Right lobe of liver (tissue), 6 donors: ENCODE data around the gene KLHL24. TPM values are rescaled to one million over a fixed set of nuclear protein-coding genes. Genes with fewer than 3 reads are reported as not detected.

Source experiments
- ATAC-seq, 4 donors: fragments of 200-7000 bp; cut with Tn5 transposase; one replicate each; pipeline ENCODE4 v1.9.1; 2020; ENCODE audit warnings: mild to moderate bottlenecking in 4 of 4, moderate library complexity in 4 of 4
- DNase-seq, 3 donors: peaks; one replicate each; pipeline ENCODE4 v3.0.0-alpha.2; 2020
- H3K27ac ChIP-seq, 3 donors: fragments of 200-600 bp; one replicate each; pipeline ENCODE4 v1.8.0; 2022
- H3K27me3 ChIP-seq, 2 donors: fragments of 200-600 bp; one replicate each; pipeline ENCODE4 v1.8.0; 2022
- H3K36me3 ChIP-seq, 4 donors: fragments of 200-600 bp; sonication (generic) in 1 of 4; one replicate each; pipeline versions ENCODE4 v1.5.1 to v1.8.0; 2017 to 2022; ENCODE audit warnings: control low read depth in 1 of 4
- H3K4me1 ChIP-seq, 4 donors: fragments of 200-600 bp; sonication (generic) in 1 of 4; one replicate each; pipeline versions ENCODE4 v1.5.1 to v1.8.0; 2017 to 2022; ENCODE audit warnings: control low read depth in 1 of 4
- H3K4me3 ChIP-seq, 3 donors: fragments of 200-600 bp; one replicate each; pipeline ENCODE4 v1.8.0; 2022
- H3K9me3 ChIP-seq, 4 donors: fragments of 200-600 bp; sonication (generic) in 1 of 4; one replicate each; pipeline versions ENCODE4 v1.5.1 to v1.8.0; 2017 to 2022; ENCODE audit warnings: control low read depth in 1 of 4
- CTCF ChIP-seq, 4 donors: fragments of 200-600 bp in 3 of 4; fragments of 450-650 bp in 1 of 4; IDR thresholded peaks; one replicate each; pipeline versions ENCODE4 v1.5.1 to v1.8.0; 2016 to 2022; ENCODE audit warnings: antibody characterized with exemption in 4 of 4, mild to moderate bottlenecking in 2 of 4
- POLR2A ChIP-seq: fragments of 450-650 bp; IDR thresholded peaks from one replicate; pipeline ENCODE4 v1.6.1; 2017; ENCODE audit warnings: antibody characterized with exemption, mild to moderate bottlenecking
- WGBS: methylation state at CpG from one replicate; pipeline ENCODE4 v1.1.6; 2018; ENCODE audit warnings: low coverage, low lambda C conversion rate; ENCODE audit not compliant: insufficient coverage; ENCODE audit errors: missing lambda C conversion rate; 5-methylcytosine and 5-hydroxymethylcytosine counted together
- intact Hi-C, 2 donors: fragments of 100-400 bp; cut with DNase I; formaldehyde crosslinking; loops; one replicate each; pipeline versions ENCODE4 v1.11.2 to v1.14.1; 2022
- total RNA-seq, 6 experiments: library from RNA; depleted of rRNA in 2 of 6; stranded (reverse); fragments of >200 nt in 2 of 6; fragmentation: NEBNext Ultra II Directional in 3 of 6; extraction: Animal tissue kit (Norgen Biotek cat#: 25700) in 3 of 6; gene quantifications; one replicate each; pipeline versions ENCODE4 v1.1.0 to v1.2.4, GENCODE V29; 2016 to 2023
- donor health status: DM: no; HTN: yes; CAD: no.
- donor health status: DM: no; HTN: no; CAD: no.
- donor health status: DM: no; HTN: no; CAD: no.
- donor health status: DM: no; HTN: yes; CAD: no.
- donor health status: DM: no; HTN: yes; CAD: no.

Gene KLHL24
- total RNA-seq, 6 experiments from 2014 or later = 26.3 to 43.9 (median 32.0) TPM

- Histone ChIP-seq H3K36me3 (no peaks in the 10 kb centered on the region), H3K9me3 (no peaks in the 10 kb centered on the region), H3K4me1 (peaks cover 0 to 4% (median 0%) of the 10 kb centered on the region in 4 donors), H3K27me3 (no peaks in the 10 kb centered on the region), H3K4me3 (no peak overlapping the region), H3K27ac (no peak overlapping the region)
- ATAC-seq = no peak
- no peak for DNase-seq
- 95% methylated on average over 9 of the region's 10 CpGs for WGBS
- no peak for TF ChIP-seq CTCF (IDR thresholded peaks at IDR 0.05)
- TF ChIP-seq POLR2A = no peak
- intact Hi-C loops = no loop called here
Measured at GRCh38 chr3:183692436-183692835, 57.0 kb downstream of the KLHL24 start.

GRCh38 chr3:183695569-183696364 lies 60.3 kb downstream of the KLHL24 start:
- H3K27me3 ChIP-seq = no peaks in the 10 kb centered on the region
- H3K9me3 ChIP-seq = no peaks in the 10 kb centered on the region
- no peak overlapping the region for H3K4me3 ChIP-seq
- DNase-seq (no peak), ATAC-seq (no peak)
- no peaks in the 10 kb centered on the region for H3K36me3 ChIP-seq
- TF ChIP-seq POLR2A = no peak
- no peak for TF ChIP-seq CTCF (IDR thresholded peaks at IDR 0.05)
- H3K27ac ChIP-seq = no peak overlapping the region
- H3K4me1 ChIP-seq = peaks cover 0 to 13% (median 0%) of the 10 kb centered on the region in 4 donors
- intact Hi-C loops = no loop called here
- WGBS = 73% methylated on average over 3 of the region's 7 CpGs

- H3K4me3 ChIP-seq = peak overlapping the region; percentile 83 to 98 (median 96)
- DNase-seq = no peak
- intact Hi-C loops = no loop called here
- TF ChIP-seq CTCF (IDR thresholded peaks at IDR 0.05) (no peak), POLR2A (no peak)
- no peak for ATAC-seq
- H3K9me3 ChIP-seq = no peaks in the 10 kb centered on the region
- no peaks in the 10 kb centered on the region for H3K36me3 ChIP-seq
- H3K4me1 ChIP-seq = peaks cover 0 to 13% (median 0%) of the 10 kb centered on the region in 4 donors
- H3K27ac ChIP-seq = peak overlapping the region in 1 of 3 donors; percentile 96
- WGBS = 25% methylated on average over 3 of the region's 4 CpGs
- H3K27me3 ChIP-seq = no peaks in the 10 kb centered on the region
Measured at GRCh38 chr3:183697123-183697609, 61.7 kb downstream of the KLHL24 start.

- H3K9me3 ChIP-seq = no peaks in the 10 kb centered on the region
- no peaks in the 10 kb centered on the region for H3K27me3 ChIP-seq
- no peak for TF ChIP-seq CTCF (IDR thresholded peaks at IDR 0.05)
- TF ChIP-seq POLR2A = peak; percentile 74
- intact Hi-C loops = no loop called here
- H3K4me1 ChIP-seq = peaks cover 0 to 13% (median 0%) of the 10 kb centered on the region in 4 donors
- H3K4me3 ChIP-seq = peak within 1 kb of the TSS; percentile 83 to 98 (median 96)
- no peaks in the 10 kb centered on the region for H3K36me3 ChIP-seq
- 0% methylated on average over 14 of the region's 89 CpGs for WGBS
- DNase-seq (peak; percentile 70 to 76 (median 72)), ATAC-seq (peak; percentile 92 to 97 (median 94))
- H3K27ac ChIP-seq = peak within 1 kb of the TSS; percentile 78 to 96 (median 86)
Measured at GRCh38 chr3:183697610-183698317, 62.3 kb downstream of the KLHL24 start, which contains the start of gene YEATS2. YEATS2 (plus strand) TSS chr3:183697797; CDS start chr3:183715163, 17,366 bp downstream.
